Peyer's patch (tissue), 4 donors: ENCODE data around the gene GIPC1. TPM values are rescaled to one million over a fixed set of nuclear protein-coding genes. Genes with fewer than 3 reads are reported as not detected.
"Not testable (repeated sequence)": the region's sequence is repeated elsewhere in the genome, so short reads cannot be mapped to it uniquely, and the experiment has no call there.

Experiments used
- DNase-seq, 3 donors: peaks; one replicate each; pipeline ENCODE4 v3.0.0-alpha.2; 2017 to 2019
- H3K27ac ChIP-seq, 4 donors: fragments of 200-600 bp; sonication (generic); one replicate each; pipeline ENCODE4 v1.5.1; 2016 to 2019
- H3K27me3 ChIP-seq, 2 donors: fragments of 200-600 bp; sonication (generic); one replicate each; pipeline ENCODE4 v1.5.1; 2019
- H3K36me3 ChIP-seq, 3 donors: fragments of 200-600 bp; sonication (generic); one replicate each; pipeline ENCODE4 v1.5.1; 2016 to 2019
- H3K4me1 ChIP-seq, 4 donors: fragments of 200-600 bp; sonication (generic); one replicate each; pipeline ENCODE4 v1.5.1; 2016 to 2019
- H3K4me3 ChIP-seq, 4 donors: fragments of 200-600 bp; sonication (generic); 1 replicate in 3 of 4; 2 replicates in 1 of 4; pipeline ENCODE4 v1.5.1; 2016 to 2019; ENCODE audit warnings: mild to moderate bottlenecking in 1 of 4
- H3K9me3 ChIP-seq, 4 donors: fragments of 200-600 bp; sonication (generic); one replicate each; pipeline ENCODE4 v1.5.1; 2016 to 2019; ENCODE audit warnings: mild to moderate bottlenecking in 1 of 4
- CTCF ChIP-seq, 6 experiments: fragments of 450-650 bp in 4 of 6; fragments of 200-600 bp in 2 of 6; sonication (generic) in 1 of 6; IDR thresholded peaks; one replicate each; pipeline ENCODE4 v1.5.1; 2017 to 2019; ENCODE audit warnings: antibody characterized with exemption in 6 of 6, mild to moderate bottlenecking in 3 of 6, moderate library complexity in 1 of 6
- POLR2A ChIP-seq, 2 donors: fragments of 450-650 bp; IDR thresholded peaks; one replicate each; pipeline ENCODE4 v1.5.1; 2017; ENCODE audit warnings: antibody characterized with exemption in 2 of 2, mild to moderate bottlenecking in 2 of 2, moderate library complexity in 2 of 2
- total RNA-seq, 4 donors: library from RNA; depleted of rRNA; stranded (reverse); fragments of >200 nt; gene quantifications; one replicate each; pipeline ENCODE4 v1.1.0, GENCODE V29; 2016

Gene GIPC1
- total RNA-seq = 10 to 100 TPM; 45.8 to 68.5 (median 65.2) TPM

DNA sequence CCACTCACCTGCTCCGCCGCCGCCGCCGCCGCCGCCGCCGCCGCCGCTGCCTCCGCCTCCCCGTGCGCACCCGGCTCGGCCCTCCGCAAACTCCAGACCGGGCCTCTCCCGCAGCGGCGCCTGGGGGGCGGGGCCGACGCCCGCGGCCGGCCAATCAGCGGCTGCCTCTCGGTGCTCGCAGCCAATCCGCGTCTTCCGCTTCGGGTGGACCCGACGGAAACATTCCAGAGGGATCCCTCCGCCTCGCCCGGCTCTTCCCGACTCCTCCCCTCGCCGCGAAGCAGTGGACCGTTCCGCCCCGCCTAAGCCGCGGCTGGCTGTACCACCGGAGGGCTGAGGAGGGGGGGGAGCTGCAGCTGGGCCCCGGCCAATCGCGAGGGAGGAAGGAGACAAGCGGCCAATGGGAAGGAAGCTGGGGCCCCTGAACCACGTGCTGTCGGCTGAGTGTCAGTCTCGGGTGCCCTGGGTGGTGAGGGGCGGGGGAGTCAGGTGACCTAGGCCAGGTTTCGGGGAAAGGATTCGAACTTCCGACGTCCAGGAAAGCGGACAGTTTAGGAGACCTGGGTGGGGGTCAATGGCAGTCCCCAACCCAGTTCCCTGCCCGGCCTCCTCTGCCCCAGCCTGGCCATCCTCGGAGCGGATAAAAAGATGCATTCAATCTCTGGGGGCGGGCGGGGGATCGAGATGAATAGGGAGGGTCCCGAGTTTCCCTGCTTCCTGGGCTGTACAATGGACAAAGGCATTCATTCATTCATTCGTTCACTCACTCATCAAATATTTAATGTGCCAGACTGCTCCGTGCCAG lies at the start of gene GIPC1:
Gene GIPC1 (minus strand): TSS at position 99 of the 805 bp plus-strand sequence. CDS start 13,151 bp downstream, outside the sequence.
- no peaks in the 10 kb centered on the region for H3K9me3 ChIP-seq
- TF ChIP-seq CTCF (IDR thresholded peaks at IDR 0.05) (no peak), POLR2A (IDR thresholded peaks at IDR 0.05) (peak in 1 of 2 donors; percentile 69)
- peak; percentile 77 to 98 (median 95) for DNase-seq
- H3K4me3 ChIP-seq = peak within 1 kb of the TSS; percentile 72 to 92 (median 84)
- H3K4me1 ChIP-seq = peaks cover 6 to 31% (median 8%) of the 10 kb centered on the region in 4 donors
- H3K27ac ChIP-seq = peak within 1 kb of the TSS; percentile 76 to 83 (median 80)
- no peaks in the 10 kb centered on the region for H3K27me3 ChIP-seq
- H3K36me3 ChIP-seq = peaks cover 0 to 5% (median 0%) of the 10 kb centered on the region in 3 donors

- H3K4me1 ChIP-seq = peaks cover 0 to 20% (median 0%) of the 10 kb centered on the region in 4 donors
- H3K27ac ChIP-seq = peak overlapping the region in 1 of 4 donors; percentile 6
- no peak overlapping the region for H3K4me3 ChIP-seq
- no peaks in the 10 kb centered on the region for H3K27me3 ChIP-seq
- no peak for TF ChIP-seq CTCF (IDR thresholded peaks at IDR 0.05)
- no peak for TF ChIP-seq POLR2A (IDR thresholded peaks at IDR 0.05)
- H3K9me3 ChIP-seq = no peaks in the 10 kb centered on the region
- peaks cover 0 to 9% (median 0%) of the 10 kb centered on the region in 3 donors for H3K36me3 ChIP-seq
- no peak for DNase-seq
These were observed 49.8 kb upstream of the GIPC1 start for GRCh38 chr19:14545716-14546082.

GRCh38 chr19:14544977-14545715 lies 49.2 kb upstream of the GIPC1 start:
- Histone ChIP-seq H3K36me3 (peaks cover 0 to 9% (median 0%) of the 10 kb centered on the region in 3 donors), H3K9me3 (no peaks in the 10 kb centered on the region), H3K27me3 (no peaks in the 10 kb centered on the region), H3K4me3 (no peak overlapping the region), H3K27ac (peak overlapping the region in 1 of 4 donors; percentile 6), H3K4me1 (peaks cover 0 to 16% (median 0%) of the 10 kb centered on the region in 4 donors)
- TF ChIP-seq POLR2A (IDR thresholded peaks at IDR 0.05) (no peak), CTCF (IDR thresholded peaks at IDR 0.05) (no peak)
- DNase-seq = peak in 2 of 3 donors; percentile 73 to 74

DNA sequence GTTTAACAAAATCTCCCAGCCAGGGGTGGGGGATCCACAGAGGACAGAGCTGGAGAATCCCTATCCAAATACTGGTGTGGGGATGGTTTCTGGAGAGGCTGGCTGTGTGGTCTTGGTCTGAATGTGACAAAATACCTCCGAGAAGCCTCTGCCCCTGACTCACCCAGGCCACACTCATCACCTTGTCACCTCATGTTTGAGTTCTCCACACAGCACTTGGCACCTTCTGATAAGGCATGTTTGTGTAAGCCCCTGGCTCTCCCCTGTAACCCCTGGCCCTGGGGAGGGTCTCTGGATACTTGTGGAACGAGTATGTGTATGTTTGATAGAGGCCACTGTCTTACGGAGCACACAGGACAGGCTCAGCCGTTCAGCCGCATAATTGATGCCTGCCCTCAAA lies 48.1 kb upstream of the GIPC1 start:
- no peaks in the 10 kb centered on the region for H3K9me3 ChIP-seq
- H3K4me3 ChIP-seq = no peak overlapping the region
- peaks cover 0 to 9% (median 0%) of the 10 kb centered on the region in 4 donors for H3K4me1 ChIP-seq
- H3K27ac ChIP-seq = no peak overlapping the region
- no peaks in the 10 kb centered on the region for H3K27me3 ChIP-seq
- H3K36me3 ChIP-seq = peaks cover 0 to 8% (median 0%) of the 10 kb centered on the region in 3 donors
- no peak for TF ChIP-seq POLR2A (IDR thresholded peaks at IDR 0.05)
- no peak for TF ChIP-seq CTCF (IDR thresholded peaks at IDR 0.05)
- no peak for DNase-seq

DNA sequence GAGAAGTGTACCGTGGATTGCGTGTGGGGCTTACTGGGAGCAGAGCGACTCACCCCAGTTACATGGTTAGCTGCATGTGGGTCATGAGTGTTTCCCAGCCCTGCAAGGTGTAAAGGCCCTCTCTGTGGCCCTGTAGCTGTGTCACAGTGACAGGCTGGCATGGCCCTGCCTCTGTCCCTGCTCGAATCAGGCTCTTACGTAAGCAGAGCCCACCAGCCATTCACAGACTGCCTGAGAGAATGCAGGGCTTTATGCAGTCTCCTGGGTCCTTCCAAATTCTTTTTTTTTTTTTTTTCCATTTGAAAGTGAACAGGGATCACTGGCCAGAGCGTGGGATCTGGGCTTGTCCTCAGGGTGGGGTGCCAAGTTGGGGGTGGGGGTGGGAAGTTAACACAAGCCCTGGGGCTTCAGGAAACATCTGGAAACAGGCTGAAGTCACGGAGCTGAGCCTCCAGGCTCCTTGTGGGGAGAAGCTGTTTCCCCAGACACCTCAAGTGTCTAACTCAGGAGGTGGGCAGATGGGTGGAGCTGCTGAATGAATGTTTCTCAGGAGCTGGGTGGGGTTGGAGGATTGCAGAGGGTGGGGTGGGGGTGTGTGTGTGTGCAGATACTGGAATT lies 46.9 kb upstream of the GIPC1 start:
- Histone ChIP-seq H3K4me1 (peaks cover 0 to 9% (median 0%) of the 10 kb centered on the region in 4 donors), H3K36me3 (no peaks in the 10 kb centered on the region)
- no peak for TF ChIP-seq CTCF (IDR thresholded peaks at IDR 0.05)
- TF ChIP-seq POLR2A (IDR thresholded peaks at IDR 0.05) = no peak

DNA sequence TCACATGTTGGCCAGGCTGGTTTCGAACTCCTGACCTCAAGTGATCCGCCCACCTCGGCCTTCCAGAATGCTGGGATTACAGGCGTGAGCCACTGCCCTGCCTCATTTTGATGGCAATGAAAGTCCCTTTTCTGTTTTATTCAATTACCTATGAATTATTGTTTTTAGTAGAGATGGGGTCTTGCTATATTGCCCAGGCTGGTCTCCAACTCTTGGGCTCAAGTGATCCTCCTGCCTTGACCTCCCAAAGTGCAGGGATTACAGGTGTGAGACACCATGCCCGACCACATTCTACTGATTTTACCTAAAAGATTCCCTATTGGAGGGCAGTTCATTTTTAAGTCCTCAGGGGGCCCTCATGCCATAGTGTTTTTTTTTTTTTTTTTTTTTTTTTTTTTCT lies 46.1 kb upstream of the GIPC1 start:
- H3K27me3 ChIP-seq, DNase-seq, H3K4me1 ChIP-seq, H3K9me3 ChIP-seq, H3K4me3 ChIP-seq, H3K36me3 ChIP-seq, H3K27ac ChIP-seq: not testable (repeated sequence)

More for the DNA sequence above, 46.9 kb upstream of the GIPC1 start:
- Histone ChIP-seq H3K27ac (no peak overlapping the region), H3K9me3 (no peaks in the 10 kb centered on the region), H3K4me3 (no peak overlapping the region), H3K27me3 (no peaks in the 10 kb centered on the region)
- DNase-seq = no peak
